ENCODE measurements around the gene ZNF653.
"Not testable (repeated sequence)": the region's sequence is repeated elsewhere in the genome, so short reads cannot be mapped to it uniquely, and the experiment has no call there.

Gene ZNF653

GRCh38 chr19:11465600-11465999 lies 40.0 kb downstream of the ZNF653 start:
- Histone ChIP-seq H3K4me1 (no peaks in the 10 kb centered on the region), H3K27me3 (peaks cover 0 to 21% of the 10 kb centered on the region in 2 donors), H3K9me3 (no peaks in the 10 kb centered on the region), H3K27ac (no peak overlapping the region), H3K36me3 (no peaks in the 10 kb centered on the region), H3K4me3 (no peak overlapping the region)
- intact Hi-C loops (cut with DNase I; ENCODE audit: low total_unique reads): no loop called here
- no peak for TF ChIP-seq CTCF (IDR thresholded peaks at IDR 0.05)
- DNase-seq: no peak

GRCh38 chr19:11464333-11465265 lies 41.0 kb downstream of the ZNF653 start:
- H3K4me1 ChIP-seq: no peaks in the 10 kb centered on the region
- intact Hi-C loops (cut with DNase I; ENCODE audit: low total_unique reads): no loop called here
- no peak for DNase-seq
- peaks cover 0 to 24% of the 10 kb centered on the region in 2 donors for H3K27me3 ChIP-seq
- no peak overlapping the region for H3K4me3 ChIP-seq
- TF ChIP-seq CTCF (IDR thresholded peaks at IDR 0.05): no peak
- no peaks in the 10 kb centered on the region for H3K36me3 ChIP-seq
- no peak overlapping the region for H3K27ac ChIP-seq
- no peaks in the 10 kb centered on the region for H3K9me3 ChIP-seq

GRCh38 chr19:11463391-11463790 lies 42.2 kb downstream of the ZNF653 start:
- no peak for TF ChIP-seq CTCF (IDR thresholded peaks at IDR 0.05)
- Histone ChIP-seq H3K4me1 (no peaks in the 10 kb centered on the region), H3K9me3 (no peaks in the 10 kb centered on the region), H3K4me3 (no peak overlapping the region), H3K27ac (no peak overlapping the region), H3K36me3 (no peaks in the 10 kb centered on the region), H3K27me3 (peaks cover 0 to 30% of the 10 kb centered on the region in 2 donors)
- DNase-seq: no peak
- intact Hi-C loops (cut with DNase I; ENCODE audit: low total_unique reads): no loop called here

GRCh38 chr19:11461453-11461852 lies 44.2 kb downstream of the ZNF653 start:
- H3K9me3 ChIP-seq: no peaks in the 10 kb centered on the region

GRCh38 chr19:11460207-11460606 lies 45.4 kb downstream of the ZNF653 start:
- Histone ChIP-seq H3K4me3 (no peak overlapping the region), H3K4me1 (peaks cover 0 to 7% (median 0%) of the 10 kb centered on the region in 4 donors), H3K9me3 (no peaks in the 10 kb centered on the region), H3K36me3 (no peaks in the 10 kb centered on the region), H3K27me3 (peaks cover 0 to 32% of the 10 kb centered on the region in 2 donors), H3K27ac (no peak overlapping the region)
- intact Hi-C loops (cut with DNase I; ENCODE audit: low total_unique reads): no loop called here
- TF ChIP-seq CTCF (IDR thresholded peaks at IDR 0.05): no peak
- DNase-seq: no peak

More at GRCh38 chr19:11461453-11461852, 44.2 kb downstream of the ZNF653 start:
- Histone ChIP-seq H3K4me3 (no peak overlapping the region), H3K36me3 (no peaks in the 10 kb centered on the region), H3K27ac (no peak overlapping the region), H3K4me1 (peaks cover 0 to 7% (median 0%) of the 10 kb centered on the region in 4 donors), H3K27me3 (peaks cover 0 to 44% of the 10 kb centered on the region in 2 donors)
- intact Hi-C loops (cut with DNase I; ENCODE audit: low total_unique reads): no loop called here
- DNase-seq: no peak
- TF ChIP-seq CTCF (IDR thresholded peaks at IDR 0.05): no peak

GRCh38 chr19:11458912-11459311 lies 46.7 kb downstream of the ZNF653 start:
- H3K36me3 ChIP-seq; H3K9me3 ChIP-seq; DNase-seq; H3K4me3 ChIP-seq; intact Hi-C loops (cut with DNase I; ENCODE audit: low total_unique reads); H3K27ac ChIP-seq; H3K4me1 ChIP-seq: not testable (repeated sequence)
- peaks cover 0 to 30% of the 10 kb centered on the region in 2 donors for H3K27me3 ChIP-seq
